SK-N-MC (cell line): ENCODE data around the gene C11orf54.

Experiments
- EZH2 ChIP-seq: fragments of 200-600 bp; sonication (generic); IDR thresholded peaks from one replicate; pipeline ENCODE4 v1.6.1; 2017; ENCODE audit warnings: antibody characterized with exemption
- FOXP2 ChIP-seq: optimal IDR thresholded peaks from 2 replicates; pipeline ENCODE3; 2011; ENCODE audit warnings: mild to moderate bottlenecking, moderate library complexity; ENCODE audit not compliant: insufficient read depth; ENCODE audit errors: extremely low read length, control extremely low read depth
- POLR2AphosphoS5 ChIP-seq: IDR thresholded peaks from 2 replicates; pipeline ENCODE4 v1.6.1; 2012; ENCODE audit warnings: mild to moderate bottlenecking, low read depth, low read length, borderline replicate concordance

GRCh38 chr11:93741882-93742226, 382 bp downstream of the C11orf54 start:
- TF ChIP-seq POLR2AphosphoS5 (no peak), EZH2 (no peak), FOXP2 (no peak)
